Measurements from ENCODE around the gene MYD88. TPM values are rescaled to one million over a fixed set of nuclear protein-coding genes. Genes with fewer than 3 reads are reported as not detected.

Gene MYD88
- 10 to 100 TPM; 50.5 to 57.4 TPM for total RNA-seq
- 100 to 1,000 TPM; 104 to 129 TPM for polyA plus RNA-seq

DNA sequence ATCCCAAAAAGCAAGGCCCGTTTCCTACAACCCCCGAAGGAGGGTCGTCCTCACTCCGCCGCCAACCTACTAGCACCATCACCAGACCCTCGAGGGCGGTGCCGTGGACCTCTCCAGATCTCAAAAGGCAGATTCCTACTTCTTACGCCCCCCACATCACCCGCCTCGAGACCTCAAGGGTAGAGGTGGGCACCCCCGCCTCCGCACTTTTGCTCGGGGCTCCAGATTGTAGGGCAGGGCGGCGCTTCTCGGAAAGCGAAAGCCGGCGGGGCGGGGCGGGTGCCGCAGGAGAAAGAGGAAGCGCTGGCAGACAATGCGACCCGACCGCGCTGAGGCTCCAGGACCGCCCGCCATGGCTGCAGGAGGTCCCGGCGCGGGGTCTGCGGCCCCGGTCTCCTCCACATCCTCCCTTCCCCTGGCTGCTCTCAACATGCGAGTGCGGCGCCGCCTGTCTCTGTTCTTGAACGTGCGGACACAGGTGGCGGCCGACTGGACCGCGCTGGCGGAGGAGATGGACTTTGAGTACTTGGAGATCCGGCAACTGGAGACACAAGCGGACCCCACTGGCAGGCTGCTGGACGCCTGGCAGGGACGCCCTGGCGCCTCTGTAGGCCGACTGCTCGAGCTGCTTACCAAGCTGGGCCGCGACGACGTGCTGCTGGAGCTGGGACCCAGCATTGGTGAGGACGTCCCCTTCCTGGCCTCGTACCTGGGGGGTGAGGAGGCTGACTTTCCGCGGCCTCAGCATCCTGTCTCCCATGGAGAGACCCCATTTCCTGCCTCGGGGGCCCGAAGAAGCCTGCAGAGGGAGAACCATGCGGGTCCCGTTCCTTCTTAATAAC lies at the start of gene MYD88:
Gene MYD88, plus strand, starts transcription at position 313 of the 842 bp plus-strand sequence. Its CDS starts 40 bp downstream, at position 353.
- Mint-ChIP-seq H3K27ac (peak within 1 kb of the TSS; percentile 88 to 100 (median 98)), H3K36me3 (peaks cover 16 to 69% of the 10 kb centered on the region in 2 donors), H3K4me3 (peak within 1 kb of the TSS; percentile 91 to 100 (median 98)), H3K27me3 (no peaks in the 10 kb centered on the region), H3K4me1 (peaks cover 43 to 77% (median 60%) of the 10 kb centered on the region in 4 donors), H3K9me3 (no peaks in the 10 kb centered on the region)
- Histone ChIP-seq H3K27me3 (ENCODE audit: insufficient read depth, low read length) (no peaks in the 10 kb centered on the region), H3K4me1 (ENCODE audit: insufficient read depth, low read length) (peaks cover 62% of the 10 kb centered on the region), H3K27ac (ENCODE audit: low read depth, low read length) (peak within 1 kb of the TSS; percentile 86), H3K9me3 (ENCODE audit: control insufficient read depth in 1 of 2, low read length in 2 of 2) (no peaks in the 10 kb centered on the region), H3K4me3 (ENCODE audit: low read length in 2 of 2) (peak within 1 kb of the TSS; percentile 92 to 95), H3K36me3 (ENCODE audit: insufficient read depth, low read length) (peaks cover 19% of the 10 kb centered on the region)
- POLR2A ChIA-PET (ENCODE audit: partially characterized antibody), result interaction anchor here (0.8 to 8.4 kb wide), 12 partner anchors 9 to 317 kb away, joined by 3 to 255 read pairs (median 8); partner anchors contain the start of genes DLEC1 and OXSR1
- DNase-seq, result peak; percentile 80 to 88 (median 82)
- CTCF ChIA-PET (ENCODE audit: partially characterized antibody), result interaction anchor here (1.2 to 1.4 kb wide), 2 partner anchors 26 to 164 kb away, joined by 3 to 5 read pairs; partner anchors contain the start of gene OXSR1
- intact Hi-C loops (cut with micrococcal nuclease), result loop anchor here (5.0 to 10.0 kb wide), 4 partner anchors 74 to 1266 kb away; partner anchors contain the start of genes ACVR2B, RPSA and XYLB

DNA sequence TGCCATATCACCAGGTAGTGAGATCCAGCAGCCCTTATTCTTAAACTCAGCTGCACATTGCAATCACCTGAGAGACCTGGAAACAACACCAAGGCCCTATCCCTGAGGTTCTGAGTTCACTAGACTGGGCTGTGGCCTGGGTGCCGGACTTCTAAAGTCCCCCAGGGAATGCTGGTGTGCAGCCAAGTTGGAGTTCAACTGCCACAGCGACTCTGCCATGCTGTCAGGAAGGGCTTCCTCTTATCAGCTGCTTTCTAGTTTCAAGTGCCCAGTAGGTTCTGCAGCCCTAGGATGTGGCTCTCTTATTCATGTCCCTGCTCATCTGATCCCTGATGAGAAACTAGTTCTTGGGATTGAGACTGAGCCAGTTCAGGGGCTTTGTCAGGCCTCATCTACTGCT lies 49.3 kb upstream of the MYD88 start:
- H3K4me1 ChIP-seq (ENCODE audit: insufficient read depth, low read length), result no peaks in the 10 kb centered on the region
- peaks cover 9 to 19% of the 10 kb centered on the region in 2 donors for H3K36me3 Mint-ChIP-seq
- DNase-seq, result no peak
- H3K27me3 ChIP-seq (ENCODE audit: insufficient read depth, low read length), result no peaks in the 10 kb centered on the region
- POLR2A ChIA-PET (ENCODE audit: partially characterized antibody), result no interaction called here
- no peak overlapping the region for H3K27ac ChIP-seq (ENCODE audit: low read depth, low read length)
- H3K9me3 ChIP-seq (ENCODE audit: control insufficient read depth in 1 of 2, low read length in 2 of 2), result peaks cover 0 to 4% of the 10 kb centered on the region in 2 donors
- H3K4me3 ChIP-seq (ENCODE audit: low read length in 2 of 2), result no peak overlapping the region
- H3K4me1 Mint-ChIP-seq, result peaks cover 0 to 5% (median 2%) of the 10 kb centered on the region in 4 donors
- peak overlapping the region in 2 of 7 donors; percentile 19 to 44 for H3K27ac Mint-ChIP-seq
- CTCF ChIA-PET (ENCODE audit: partially characterized antibody), result no interaction called here
- intact Hi-C loops (cut with micrococcal nuclease), result no loop called here
- no peaks in the 10 kb centered on the region for H3K36me3 ChIP-seq (ENCODE audit: insufficient read depth, low read length)
- H3K9me3 Mint-ChIP-seq, result peaks cover 2 to 9% (median 5%) of the 10 kb centered on the region in 8 donors
- no peak overlapping the region for H3K4me3 Mint-ChIP-seq
- H3K27me3 Mint-ChIP-seq, result no peaks in the 10 kb centered on the region

DNA sequence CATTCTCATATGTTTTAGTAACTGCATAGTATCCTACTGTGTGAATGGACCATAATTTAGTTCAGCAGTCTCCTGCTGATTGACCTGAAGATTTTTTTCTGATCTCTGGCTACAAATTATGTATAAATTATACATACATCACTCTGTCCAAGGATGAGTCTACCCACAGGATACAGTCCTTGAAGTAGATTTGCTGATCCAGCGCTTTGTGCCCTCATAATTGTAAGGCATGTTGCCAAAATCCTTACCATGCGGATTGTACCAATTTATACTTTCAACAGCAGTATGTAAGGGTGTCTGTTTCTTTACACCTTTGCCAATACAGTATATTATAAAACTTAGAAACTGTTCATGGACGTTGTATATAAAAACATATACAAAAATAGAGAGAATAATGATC lies 48.0 kb upstream of the MYD88 start:
- no peaks in the 10 kb centered on the region for H3K9me3 ChIP-seq (ENCODE audit: control insufficient read depth in 1 of 2, low read length in 2 of 2)
- peaks cover 0 to 1% (median 0%) of the 10 kb centered on the region in 8 donors for H3K9me3 Mint-ChIP-seq
- ChIA-PET POLR2A (ENCODE audit: partially characterized antibody) (no interaction called here), CTCF (ENCODE audit: partially characterized antibody) (no interaction called here)
- no peak overlapping the region for H3K4me3 Mint-ChIP-seq
- H3K27ac ChIP-seq (ENCODE audit: low read depth, low read length), result no peak overlapping the region
- no peaks in the 10 kb centered on the region for H3K27me3 ChIP-seq (ENCODE audit: insufficient read depth, low read length)
- no peaks in the 10 kb centered on the region for H3K4me1 ChIP-seq (ENCODE audit: insufficient read depth, low read length)
- no peaks in the 10 kb centered on the region for H3K36me3 ChIP-seq (ENCODE audit: insufficient read depth, low read length)
- intact Hi-C loops (cut with micrococcal nuclease), result no loop called here
- no peaks in the 10 kb centered on the region for H3K27me3 Mint-ChIP-seq
- peak overlapping the region in 1 of 7 donors; percentile 1 for H3K27ac Mint-ChIP-seq
- DNase-seq, result no peak
- peaks cover 7 to 28% of the 10 kb centered on the region in 2 donors for H3K36me3 Mint-ChIP-seq
- H3K4me1 Mint-ChIP-seq, result no peaks in the 10 kb centered on the region
- H3K4me3 ChIP-seq (ENCODE audit: low read length in 2 of 2), result no peak overlapping the region

DNA sequence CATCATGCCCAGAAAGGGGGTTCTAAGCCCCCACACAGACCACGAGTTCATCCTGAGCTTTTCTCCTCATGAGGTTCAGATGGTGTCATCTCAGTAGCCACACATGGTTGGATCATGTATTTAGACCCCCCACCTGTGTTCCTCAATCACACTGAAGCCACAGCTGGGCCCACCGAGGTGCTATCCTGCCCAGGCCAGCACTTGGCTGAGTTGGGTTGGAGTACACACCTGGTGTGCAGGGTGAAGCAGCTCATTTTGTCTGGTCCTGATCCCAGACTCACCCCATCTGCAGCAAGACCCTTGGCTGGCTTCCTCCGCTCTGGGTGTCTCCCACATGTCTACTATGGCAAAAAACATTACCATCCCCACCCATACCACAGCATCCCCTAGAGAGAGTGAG lies 43.5 kb upstream of the MYD88 start:
- Histone ChIP-seq H3K4me1 (ENCODE audit: insufficient read depth, low read length) (no peaks in the 10 kb centered on the region), H3K9me3 (ENCODE audit: control insufficient read depth in 1 of 2, low read length in 2 of 2) (no peaks in the 10 kb centered on the region), H3K4me3 (ENCODE audit: low read length in 2 of 2) (no peak overlapping the region), H3K27me3 (ENCODE audit: insufficient read depth, low read length) (no peaks in the 10 kb centered on the region), H3K36me3 (ENCODE audit: insufficient read depth, low read length) (no peaks in the 10 kb centered on the region), H3K27ac (ENCODE audit: low read depth, low read length) (no peak overlapping the region)
- intact Hi-C loops (cut with micrococcal nuclease), result no loop called here
- Mint-ChIP-seq H3K27me3 (no peaks in the 10 kb centered on the region), H3K9me3 (peaks cover 0 to 1% (median 0%) of the 10 kb centered on the region in 8 donors), H3K4me1 (no peaks in the 10 kb centered on the region), H3K4me3 (no peak overlapping the region), H3K27ac (peak overlapping the region in 1 of 7 donors; percentile 12), H3K36me3 (peaks cover 4 to 15% of the 10 kb centered on the region in 2 donors)
- no peak for DNase-seq
- ChIA-PET CTCF (ENCODE audit: partially characterized antibody) (no interaction called here), POLR2A (ENCODE audit: partially characterized antibody) (no interaction called here)

DNA sequence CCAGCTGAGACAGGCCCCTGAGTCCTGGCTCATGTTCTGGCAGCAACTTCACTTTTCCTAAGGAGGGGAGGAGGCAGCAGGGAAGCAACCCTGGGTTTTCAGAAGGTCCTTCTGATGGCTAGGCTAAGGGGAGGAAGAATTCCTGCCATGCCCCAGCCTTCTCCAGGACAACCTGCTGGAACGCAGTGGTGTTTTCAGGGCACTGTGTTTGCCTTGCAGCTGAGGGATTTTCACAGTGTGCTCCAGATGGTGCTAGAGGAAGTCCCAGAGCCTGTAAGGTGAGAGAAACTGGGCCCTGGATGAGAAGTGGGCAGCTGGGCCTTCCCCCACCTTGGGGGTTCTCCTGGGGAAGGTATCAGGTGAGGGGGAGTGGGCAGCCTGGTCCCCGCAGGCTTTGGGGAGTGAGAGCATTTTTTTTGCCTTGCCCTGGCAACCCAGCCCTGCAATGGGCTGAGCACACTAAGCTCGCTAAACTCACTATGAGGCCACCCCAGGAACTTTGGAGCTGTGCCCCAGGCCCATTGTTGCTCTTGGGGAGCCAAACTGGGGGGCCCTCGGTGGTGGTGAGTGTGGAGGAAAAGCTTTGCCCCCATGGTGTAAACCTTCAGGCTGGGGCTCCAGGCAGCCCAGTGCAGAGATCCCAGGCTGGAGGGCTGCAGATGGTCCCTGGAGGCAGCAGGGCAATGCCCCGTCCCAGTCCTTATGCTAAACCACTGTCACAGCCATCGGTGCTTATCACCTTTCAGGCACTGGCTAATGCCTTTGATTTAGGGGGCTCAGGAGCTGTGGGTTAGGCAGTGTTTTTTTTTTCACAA lies 42.6 kb upstream of the MYD88 start:
- POLR2A ChIA-PET (ENCODE audit: partially characterized antibody), result no interaction called here
- Mint-ChIP-seq H3K4me3 (no peak overlapping the region), H3K36me3 (peaks cover 4 to 15% of the 10 kb centered on the region in 2 donors), H3K27ac (no peak overlapping the region), H3K9me3 (no peaks in the 10 kb centered on the region), H3K4me1 (no peaks in the 10 kb centered on the region), H3K27me3 (no peaks in the 10 kb centered on the region)
- Histone ChIP-seq H3K4me3 (ENCODE audit: low read length in 2 of 2) (no peak overlapping the region), H3K27ac (ENCODE audit: low read depth, low read length) (no peak overlapping the region), H3K4me1 (ENCODE audit: insufficient read depth, low read length) (no peaks in the 10 kb centered on the region), H3K27me3 (ENCODE audit: insufficient read depth, low read length) (no peaks in the 10 kb centered on the region), H3K9me3 (ENCODE audit: control insufficient read depth in 1 of 2, low read length in 2 of 2) (no peaks in the 10 kb centered on the region), H3K36me3 (ENCODE audit: insufficient read depth, low read length) (no peaks in the 10 kb centered on the region)
- DNase-seq, result no peak
- intact Hi-C loops (cut with micrococcal nuclease), result no loop called here
- CTCF ChIA-PET (ENCODE audit: partially characterized antibody), result no interaction called here

DNA sequence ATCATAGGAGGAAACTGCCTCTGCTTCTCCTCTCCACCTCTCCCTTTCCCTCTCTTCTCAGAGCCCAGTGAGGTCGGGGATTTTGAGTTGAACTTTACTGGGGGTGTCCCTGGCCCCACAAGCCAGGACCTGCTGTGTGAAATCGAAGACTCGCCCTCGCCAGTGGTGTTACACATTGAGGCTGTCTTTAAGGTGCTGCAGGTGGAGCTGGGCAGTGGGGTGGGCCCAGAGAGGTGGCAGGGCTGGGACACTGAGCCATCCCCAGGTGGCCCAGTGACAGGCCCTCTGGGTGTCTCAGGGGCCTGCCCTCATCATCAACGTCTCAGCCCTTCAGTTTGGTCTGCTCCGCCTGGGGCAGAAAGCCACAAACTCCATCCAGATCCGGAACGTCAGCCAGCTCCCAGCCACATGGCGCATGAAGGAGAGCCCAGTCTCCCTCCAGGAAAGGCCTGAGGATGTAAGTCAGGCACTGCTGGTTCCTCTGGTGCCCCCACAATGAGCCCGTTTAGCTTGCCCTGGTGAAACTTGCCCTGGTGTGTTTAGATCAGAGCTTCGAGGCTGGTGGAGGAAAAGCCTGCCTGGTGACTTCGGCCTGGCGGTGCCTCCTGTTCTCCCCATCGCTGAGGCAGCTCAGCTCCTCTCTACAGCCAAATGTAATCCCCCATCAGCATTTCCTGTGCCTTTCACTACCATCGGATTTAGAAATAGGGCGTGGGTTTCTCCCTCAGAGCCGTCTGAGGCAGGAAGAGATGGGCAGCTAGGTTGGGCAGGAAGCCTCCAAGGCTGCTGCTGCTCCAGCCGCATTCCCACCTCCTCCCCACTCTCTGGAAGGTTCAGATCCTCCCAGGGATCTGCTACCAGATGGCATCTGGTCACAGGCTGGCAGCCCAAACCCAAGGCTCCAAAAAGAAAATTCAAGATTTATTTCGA lies 40.8 kb upstream of the MYD88 start:
- H3K4me3 Mint-ChIP-seq, result no peak overlapping the region
- H3K9me3 Mint-ChIP-seq, result no peaks in the 10 kb centered on the region
- H3K36me3 Mint-ChIP-seq, result peaks cover 4 to 10% of the 10 kb centered on the region in 2 donors
- intact Hi-C loops (cut with micrococcal nuclease), result no loop called here
- H3K4me1 Mint-ChIP-seq, result no peaks in the 10 kb centered on the region
- no peaks in the 10 kb centered on the region for H3K9me3 ChIP-seq (ENCODE audit: control insufficient read depth in 1 of 2, low read length in 2 of 2)
- ChIA-PET CTCF (ENCODE audit: partially characterized antibody) (no interaction called here), POLR2A (ENCODE audit: partially characterized antibody) (no interaction called here)
- no peaks in the 10 kb centered on the region for H3K27me3 ChIP-seq (ENCODE audit: insufficient read depth, low read length)
- peak overlapping the region in 1 of 7 donors; percentile 60 for H3K27ac Mint-ChIP-seq
- H3K27me3 Mint-ChIP-seq, result no peaks in the 10 kb centered on the region
- H3K36me3 ChIP-seq (ENCODE audit: insufficient read depth, low read length), result no peaks in the 10 kb centered on the region
- DNase-seq, result no peak
- H3K4me3 ChIP-seq (ENCODE audit: low read length in 2 of 2), result no peak overlapping the region
- no peak overlapping the region for H3K27ac ChIP-seq (ENCODE audit: low read depth, low read length)
- no peaks in the 10 kb centered on the region for H3K4me1 ChIP-seq (ENCODE audit: insufficient read depth, low read length)

All from CD4-positive, alpha-beta memory T cell (primary cell).